ENCODE measurements around the gene IFNGR2.
A peak's percentile ranks its signal among the peaks of the same experiment; 100 is the strongest.
"Not testable (repeated sequence)": the region's sequence is repeated elsewhere in the genome, so short reads cannot be mapped to it uniquely, and the experiment has no call there.

IFNGR2 gene

GRCh38 chr21:33377221-33377920 is 25.8 kb upstream of the IFNGR2 start:
- DNase-seq (ENCODE audit: low read depth) = no peak

- DNase-seq (ENCODE audit: low read depth) = no peak
These were observed 25.1 kb upstream of the IFNGR2 start for GRCh38 chr21:33378081-33378480.

- not testable (repeated sequence) for DNase-seq (ENCODE audit: low read depth)
These were observed 23.3 kb upstream of the IFNGR2 start for GRCh38 chr21:33379934-33380333.

- DNase-seq (ENCODE audit: low read depth) = peak; percentile 86
These were observed 22.7 kb upstream of the IFNGR2 start for GRCh38 chr21:33380483-33380998.

GRCh38 chr21:33381381-33381780 is 21.8 kb upstream of the IFNGR2 start:
- not testable (repeated sequence) for DNase-seq (ENCODE audit: low read depth)

- DNase-seq (ENCODE audit: low read depth) = peak; percentile 63
These were observed 19.9 kb upstream of the IFNGR2 start for GRCh38 chr21:33383056-33383888.

- no peak for DNase-seq (ENCODE audit: low read depth)
These were observed 18.3 kb upstream of the IFNGR2 start for GRCh38 chr21:33384841-33385331.

GRCh38 chr21:33386222-33386784 is 16.9 kb upstream of the IFNGR2 start:
- no peak for DNase-seq (ENCODE audit: low read depth)

- DNase-seq (ENCODE audit: low read depth) = no peak
These were observed 15.9 kb upstream of the IFNGR2 start for GRCh38 chr21:33387294-33387693.

- DNase-seq (ENCODE audit: low read depth) = no peak
These were observed 15.0 kb upstream of the IFNGR2 start for GRCh38 chr21:33388188-33388587.

- no peak for DNase-seq (ENCODE audit: low read depth)
These were observed 12.7 kb upstream of the IFNGR2 start for GRCh38 chr21:33390479-33390878.

GRCh38 chr21:33391656-33392055 is 11.6 kb upstream of the IFNGR2 start:
- no peak for DNase-seq (ENCODE audit: low read depth)

- no peak for DNase-seq (ENCODE audit: low read depth)
These were observed 10.8 kb upstream of the IFNGR2 start for GRCh38 chr21:33392284-33392985.

GRCh38 chr21:33393348-33393747 is 9.9 kb upstream of the IFNGR2 start:
- no peak for DNase-seq (ENCODE audit: low read depth)

- DNase-seq (ENCODE audit: low read depth) = no peak
These were observed 9.0 kb upstream of the IFNGR2 start for GRCh38 chr21:33394260-33394659.

- no peak for DNase-seq (ENCODE audit: low read depth)
These were observed 7.3 kb upstream of the IFNGR2 start for GRCh38 chr21:33395891-33396331.

- no peak for DNase-seq (ENCODE audit: low read depth)
These were observed 6.8 kb upstream of the IFNGR2 start for GRCh38 chr21:33396436-33396835.

GRCh38 chr21:33396951-33397350 is 6.3 kb upstream of the IFNGR2 start:
- no peak for DNase-seq (ENCODE audit: low read depth)

GRCh38 chr21:33397717-33398116 is 5.5 kb upstream of the IFNGR2 start:
- DNase-seq (ENCODE audit: low read depth) = no peak

GRCh38 chr21:33398361-33398760 is 4.9 kb upstream of the IFNGR2 start:
- no peak for DNase-seq (ENCODE audit: low read depth)

GRCh38 chr21:33401630-33401992 is 1.6 kb upstream of the IFNGR2 start:
- DNase-seq (ENCODE audit: low read depth) = no peak
